SK-N-DZ (cell line): Measurements from ENCODE around the gene TICRR.

Experiments
- DNase-seq: peaks from one replicate; pipeline ENCODE4 v3.0.0-alpha.2; 2015; ENCODE audit warnings: low spot score

Gene TICRR

DNA sequence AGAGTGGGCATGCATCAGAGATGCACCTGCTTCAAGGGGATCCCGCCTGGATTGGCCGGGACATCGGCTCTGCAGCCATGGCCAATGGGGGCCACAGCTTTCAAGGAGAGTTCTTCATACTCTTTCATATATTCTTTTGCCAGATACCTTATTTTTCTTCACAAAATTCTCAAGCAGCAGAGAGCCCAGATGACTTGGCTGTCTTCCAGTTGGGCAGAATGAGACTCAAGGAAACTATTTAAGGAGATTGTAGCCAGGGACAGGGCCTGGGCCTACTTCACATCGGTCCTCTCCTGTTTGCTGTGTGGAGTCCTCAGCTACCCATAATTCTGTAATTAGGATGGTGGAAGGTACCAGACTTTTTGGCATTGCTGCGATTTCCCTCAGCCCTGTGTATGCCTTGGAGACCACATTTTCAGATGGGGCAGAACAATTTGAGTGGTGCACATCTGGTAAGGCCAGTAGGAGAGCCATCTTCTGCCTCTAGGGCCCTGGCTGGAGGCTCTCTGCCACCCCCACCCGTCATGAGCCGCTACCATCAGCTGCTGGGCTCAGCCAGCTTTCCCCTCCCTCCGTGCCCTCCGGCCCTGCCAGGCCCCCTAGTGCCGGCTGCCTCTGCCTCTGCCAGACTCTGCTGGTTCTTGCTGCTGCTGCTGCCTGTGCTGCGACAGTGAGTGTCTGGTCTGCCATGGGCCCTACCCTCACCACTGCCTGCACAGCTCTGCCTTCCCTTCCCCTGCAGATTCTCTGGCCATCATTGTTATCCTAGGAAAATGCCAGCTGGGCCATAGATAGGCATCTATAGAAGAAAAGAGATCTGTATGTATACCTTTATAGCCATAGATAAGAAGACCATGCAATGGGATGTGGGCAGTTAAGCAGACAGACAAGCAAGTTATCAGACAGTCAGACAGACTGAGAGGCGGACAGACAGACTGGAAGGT lies 97.2 kb downstream of the TICRR start:
- DNase-seq: no peak

DNA sequence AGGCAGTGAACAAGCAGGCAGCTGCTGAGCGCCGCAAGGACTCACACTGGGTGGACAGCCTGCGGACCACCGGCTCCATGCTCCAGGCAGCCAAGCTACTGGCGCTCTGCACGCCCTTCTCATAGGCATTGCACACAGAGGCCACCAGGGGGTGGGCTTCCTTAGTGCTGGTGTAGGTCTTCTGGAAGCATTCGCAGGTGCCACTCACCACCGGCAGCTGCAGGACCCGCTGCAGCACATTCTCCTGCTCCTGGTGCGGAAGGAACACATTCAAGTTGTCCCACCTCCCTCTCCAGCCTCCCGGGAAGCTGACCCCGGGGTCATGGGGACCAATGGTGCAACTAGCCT lies 97.9 kb downstream of the TICRR start:
- DNase-seq: peak; percentile 80

DNA sequence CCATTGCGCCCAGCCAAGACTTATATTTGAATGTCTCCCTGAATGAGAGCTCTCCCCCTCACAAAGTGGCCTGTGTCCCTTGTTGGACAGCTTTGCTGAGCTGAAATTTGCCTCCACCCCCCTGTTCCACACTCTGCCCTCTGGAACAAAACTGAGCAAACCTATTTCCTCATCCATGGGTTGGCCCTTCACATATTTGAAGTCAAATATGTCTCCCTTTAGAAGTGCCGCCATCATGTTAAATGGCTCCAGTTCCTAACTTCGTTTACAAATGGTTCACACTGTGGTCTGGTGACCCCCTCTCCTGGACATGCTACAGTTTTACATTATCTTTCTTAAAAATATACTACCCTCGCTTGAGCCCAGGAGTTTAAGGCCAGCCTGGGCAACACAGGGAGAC lies 99.3 kb downstream of the TICRR start:
- DNase-seq: no peak

DNA sequence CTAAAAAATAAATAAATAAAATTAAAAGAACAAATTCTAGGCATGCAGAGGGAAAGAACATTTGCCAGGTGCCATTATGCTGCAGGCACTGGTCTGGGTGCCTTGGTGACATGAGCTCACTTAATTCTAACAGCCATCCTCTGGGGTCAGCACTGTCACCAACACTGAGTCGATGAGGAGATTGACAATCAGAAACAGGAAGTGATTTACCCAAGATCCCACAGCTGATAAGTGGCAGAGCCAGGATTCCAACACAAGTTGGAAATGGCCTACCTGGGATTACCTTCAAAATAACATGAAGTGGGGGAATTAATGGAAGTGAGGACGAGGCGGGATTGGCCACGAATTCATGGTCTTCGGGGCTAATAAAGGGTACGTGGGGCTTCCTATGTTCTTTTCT lies 100.3 kb downstream of the TICRR start:
- DNase-seq: no peak

DNA sequence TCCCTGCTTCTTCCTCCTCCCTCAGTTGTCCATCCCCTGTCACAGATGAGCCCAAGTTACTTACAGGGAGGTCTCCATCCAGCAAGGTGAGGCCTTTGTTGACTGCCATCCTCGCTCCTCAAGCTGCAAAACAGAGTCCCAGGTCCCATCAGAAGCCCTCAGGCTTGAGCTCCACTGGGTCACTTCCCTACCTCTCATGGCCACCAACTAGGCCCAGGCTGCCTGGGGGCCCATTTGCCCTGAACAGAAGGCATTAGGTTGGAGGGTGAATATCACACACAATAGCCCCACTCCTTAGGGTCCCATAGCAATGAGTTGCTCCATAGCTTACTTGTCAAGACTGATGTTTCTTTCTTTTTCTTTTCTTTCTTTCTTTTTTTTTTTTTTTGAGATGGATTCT lies 102.1 kb downstream of the TICRR start:
- no peak for DNase-seq
